ENCODE results near the gene TBC1D14. TPM values are rescaled to one million over a fixed set of nuclear protein-coding genes. Genes with fewer than 3 reads are reported as not detected.

TBC1D14 gene
- total and polyA plus RNA-seq, 3 donors from 2014 or later, result 78.0 to 98.8 (median 87.6) TPM

GRCh38 chr4:6943012-6943884, 33.6 kb downstream of the TBC1D14 start:
- Histone ChIP-seq H3K4me1 (no peaks in the 10 kb centered on the region), H3K36me3 (ENCODE audit: low read depth, missing control alignments) (no peaks in the 10 kb centered on the region), H3K4me3 (no peak overlapping the region), H3K27ac (no peak overlapping the region), H3K27me3 (no peaks in the 10 kb centered on the region), H3K9me3 (no peaks in the 10 kb centered on the region)
- no peak for TF ChIP-seq CTCF (IDR thresholded peaks at IDR 0.05)
- no peak for TF ChIP-seq POLR2A (IDR thresholded peaks at IDR 0.05)
- 77 to 84% methylated on average over 18 to 19 of the region's 19 CpGs for WGBS, 2 donors
- DNase-seq, result no peak
- intact Hi-C loops (cut with DNase I; ENCODE audit: low total_unique reads), result no loop called here

GRCh38 chr4:6943885-6944225, 34.2 kb downstream of the TBC1D14 start:
- TF ChIP-seq POLR2A (IDR thresholded peaks at IDR 0.05), result no peak
- TF ChIP-seq CTCF (IDR thresholded peaks at IDR 0.05), result no peak
- WGBS, 2 donors, result 88 to 91% methylated on average over 16 of the region's 16 CpGs
- H3K9me3 ChIP-seq, result no peaks in the 10 kb centered on the region
- H3K27me3 ChIP-seq, result no peaks in the 10 kb centered on the region
- no peak overlapping the region for H3K4me3 ChIP-seq
- intact Hi-C loops (cut with DNase I; ENCODE audit: low total_unique reads), result no loop called here
- no peaks in the 10 kb centered on the region for H3K4me1 ChIP-seq
- no peaks in the 10 kb centered on the region for H3K36me3 ChIP-seq (ENCODE audit: low read depth, missing control alignments)
- H3K27ac ChIP-seq, result no peak overlapping the region
- DNase-seq, result no peak

- WGBS, 2 donors, result 80 to 81% methylated on average over 7 to 20 of the region's 20 CpGs
Observed at GRCh38 chr4:6944301-6945051, 34.9 kb downstream of the TBC1D14 start.

GRCh38 chr4:6945052-6945409, 35.4 kb downstream of the TBC1D14 start:
- DNase-seq, result no peak
- no peaks in the 10 kb centered on the region for H3K9me3 ChIP-seq
- WGBS, 2 donors, result 93 to 100% methylated on average over 2 of the region's 2 CpGs
- intact Hi-C loops (cut with DNase I; ENCODE audit: low total_unique reads), result no loop called here
- no peaks in the 10 kb centered on the region for H3K36me3 ChIP-seq (ENCODE audit: low read depth, missing control alignments)
- no peaks in the 10 kb centered on the region for H3K4me1 ChIP-seq
- H3K27me3 ChIP-seq, result no peaks in the 10 kb centered on the region
- H3K4me3 ChIP-seq, result no peak overlapping the region
- no peak overlapping the region for H3K27ac ChIP-seq
- TF ChIP-seq POLR2A (IDR thresholded peaks at IDR 0.05) (no peak), CTCF (IDR thresholded peaks at IDR 0.05) (no peak)

More at GRCh38 chr4:6944301-6945051, 34.9 kb downstream of the TBC1D14 start:
- DNase-seq, result no peak
- no peaks in the 10 kb centered on the region for H3K9me3 ChIP-seq
- H3K27ac ChIP-seq, result no peak overlapping the region
- no peaks in the 10 kb centered on the region for H3K4me1 ChIP-seq
- intact Hi-C loops (cut with DNase I; ENCODE audit: low total_unique reads), result no loop called here
- no peak overlapping the region for H3K4me3 ChIP-seq
- no peaks in the 10 kb centered on the region for H3K36me3 ChIP-seq (ENCODE audit: low read depth, missing control alignments)
- no peak for TF ChIP-seq POLR2A (IDR thresholded peaks at IDR 0.05)
- TF ChIP-seq CTCF (IDR thresholded peaks at IDR 0.05), result no peak
- H3K27me3 ChIP-seq, result no peaks in the 10 kb centered on the region

Data from testis (tissue), 3 donors.